Ovary (tissue), 3 donors: ENCODE results near the gene CD63.

Experiments
- POLR2A ChIP-seq: fragments of 450-650 bp; IDR thresholded peaks from one replicate; pipeline ENCODE4 v1.6.1; 2017; ENCODE audit warnings: antibody characterized with exemption, mild to moderate bottlenecking, moderate library complexity
- TF ChIP-seq, protein P1 (sequence below), 3 donors: fragments of 450-650 bp in 2 of 3; fragments of 200-600 bp in 1 of 3; IDR thresholded peaks; one replicate each; pipeline versions ENCODE4 v1.5.1 to v1.8.0; 2016 to 2022; ENCODE audit warnings: antibody characterized with exemption in 3 of 3, mild to moderate bottlenecking in 1 of 3
- donor health status: DM: no; HTN: no; CAD: no.

DNA sequence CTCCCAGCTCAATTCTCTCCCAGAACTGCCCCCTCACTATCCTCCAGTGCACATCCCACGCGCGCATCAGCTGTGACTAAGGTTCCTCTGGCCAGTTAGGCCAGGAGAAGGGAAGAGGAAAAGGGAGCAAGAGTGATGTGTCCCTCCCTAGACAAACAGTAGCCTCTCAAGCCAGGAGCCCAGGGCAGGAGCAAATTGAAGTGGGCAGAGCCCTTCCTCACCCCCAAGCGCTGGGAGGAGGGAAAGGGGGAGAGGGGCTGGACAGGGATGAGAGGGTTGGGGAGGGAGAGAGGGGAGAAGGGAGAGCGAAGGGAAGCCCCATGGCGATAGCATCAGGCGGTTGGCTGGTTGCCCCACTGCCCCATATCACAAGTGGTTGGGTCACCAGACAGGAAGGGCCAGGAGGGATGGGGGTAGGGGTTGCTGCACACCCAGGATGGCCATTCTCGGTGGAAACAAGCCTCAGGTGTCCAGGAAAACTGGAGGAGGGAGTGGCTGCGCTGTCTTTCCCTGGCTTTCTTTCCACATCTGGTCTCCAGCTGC, 1.1 kb downstream of the CD63 start:
- TF ChIP-seq, protein P1, sequence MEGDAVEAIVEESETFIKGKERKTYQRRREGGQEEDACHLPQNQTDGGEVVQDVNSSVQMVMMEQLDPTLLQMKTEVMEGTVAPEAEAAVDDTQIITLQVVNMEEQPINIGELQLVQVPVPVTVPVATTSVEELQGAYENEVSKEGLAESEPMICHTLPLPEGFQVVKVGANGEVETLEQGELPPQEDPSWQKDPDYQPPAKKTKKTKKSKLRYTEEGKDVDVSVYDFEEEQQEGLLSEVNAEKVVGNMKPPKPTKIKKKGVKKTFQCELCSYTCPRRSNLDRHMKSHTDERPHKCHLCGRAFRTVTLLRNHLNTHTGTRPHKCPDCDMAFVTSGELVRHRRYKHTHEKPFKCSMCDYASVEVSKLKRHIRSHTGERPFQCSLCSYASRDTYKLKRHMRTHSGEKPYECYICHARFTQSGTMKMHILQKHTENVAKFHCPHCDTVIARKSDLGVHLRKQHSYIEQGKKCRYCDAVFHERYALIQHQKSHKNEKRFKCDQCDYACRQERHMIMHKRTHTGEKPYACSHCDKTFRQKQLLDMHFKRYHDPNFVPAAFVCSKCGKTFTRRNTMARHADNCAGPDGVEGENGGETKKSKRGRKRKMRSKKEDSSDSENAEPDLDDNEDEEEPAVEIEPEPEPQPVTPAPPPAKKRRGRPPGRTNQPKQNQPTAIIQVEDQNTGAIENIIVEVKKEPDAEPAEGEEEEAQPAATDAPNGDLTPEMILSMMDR (IDR thresholded peaks at IDR 0.05), result peak in 1 of 3 donors; percentile 7
- no peak for TF ChIP-seq POLR2A
